WERI-Rb-1 (cell line): ENCODE data around the gene UNC5CL.

Experiments used
- DNase-seq: peaks from one replicate; pipeline ENCODE4 v3.0.0-alpha.2; 2020
- H3K27ac ChIP-seq: fragments of 250-450 bp; sonication (Bioruptor Pico); 2 replicates; pipeline ENCODE4 v1.5.1; 2020; ENCODE audit warnings: mild to moderate bottlenecking, moderate library complexity
- H3K27me3 ChIP-seq: fragments of 250-450 bp; sonication (Bioruptor Pico); 2 replicates; pipeline ENCODE4 v1.5.1; 2021; ENCODE audit warnings: mild to moderate bottlenecking, low read depth, moderate library complexity; ENCODE audit not compliant: insufficient read depth, severe bottlenecking
- H3K36me3 ChIP-seq: fragments of 250-450 bp; sonication (Bioruptor Pico); 2 replicates; pipeline ENCODE4 v1.5.1; 2020; ENCODE audit warnings: mild to moderate bottlenecking, moderate library complexity
- H3K4me3 ChIP-seq: 2 replicates; pipeline ENCODE4 v1.5.1; 2011; ENCODE audit warnings: low read depth, mild to moderate bottlenecking, control low read depth, low read length
- H3K9me3 ChIP-seq: fragments of 250-450 bp; sonication (Bioruptor Pico); 2 replicates; pipeline ENCODE4 v1.5.1; 2021; ENCODE audit warnings: mild to moderate bottlenecking, moderate library complexity; ENCODE audit not compliant: severe bottlenecking
- CTCF ChIP-seq: IDR thresholded peaks from 2 replicates; pipeline ENCODE4 v1.5.1; 2011; ENCODE audit warnings: low read depth, mild to moderate bottlenecking, control low read depth, inconsistent platforms, low read length

UNC5CL gene

GRCh38 chr6:41039060-41039998, at the start of gene UNC5CL:
UNC5CL (minus strand) TSS chr6:41039221; CDS start chr6:41035074, 4,147 bp downstream.
- Histone ChIP-seq H3K9me3 (no peaks in the 10 kb centered on the region), H3K27me3 (no peaks in the 10 kb centered on the region), H3K4me3 (no peak within 1 kb of the TSS), H3K36me3 (no peaks in the 10 kb centered on the region), H3K27ac (no peak within 1 kb of the TSS)
- peak; percentile 94 for TF ChIP-seq CTCF
- peak; percentile 85 for DNase-seq

- Histone ChIP-seq H3K27ac (no peak overlapping the region), H3K4me3 (no peak overlapping the region), H3K27me3 (no peaks in the 10 kb centered on the region), H3K9me3 (no peaks in the 10 kb centered on the region), H3K36me3 (peaks cover 86% of the 10 kb centered on the region)
- DNase-seq: no peak
- no peak for TF ChIP-seq CTCF
Observed at GRCh38 chr6:41088451-41088850, 49.4 kb upstream of the UNC5CL start.

- H3K4me3 ChIP-seq: no peak overlapping the region
- no peaks in the 10 kb centered on the region for H3K9me3 ChIP-seq
- no peak for TF ChIP-seq CTCF
- no peak overlapping the region for H3K27ac ChIP-seq
- peaks cover 80% of the 10 kb centered on the region for H3K36me3 ChIP-seq
- no peak for DNase-seq
- no peaks in the 10 kb centered on the region for H3K27me3 ChIP-seq
Observed at GRCh38 chr6:41085182-41085581, 46.2 kb upstream of the UNC5CL start.

GRCh38 chr6:41083072-41083471, 44.1 kb upstream of the UNC5CL start:
- peaks cover 85% of the 10 kb centered on the region for H3K36me3 ChIP-seq

GRCh38 chr6:41080621-41081020, 41.6 kb upstream of the UNC5CL start:
- Histone ChIP-seq H3K9me3 (no peaks in the 10 kb centered on the region), H3K4me3 (no peak overlapping the region), H3K27ac (no peak overlapping the region), H3K27me3 (no peaks in the 10 kb centered on the region), H3K36me3 (peaks cover 67% of the 10 kb centered on the region)
- no peak for TF ChIP-seq CTCF
- DNase-seq: no peak

More at GRCh38 chr6:41083072-41083471, 44.1 kb upstream of the UNC5CL start:
- DNase-seq: no peak
- Histone ChIP-seq H3K9me3 (no peaks in the 10 kb centered on the region), H3K27ac (no peak overlapping the region), H3K27me3 (no peaks in the 10 kb centered on the region), H3K4me3 (no peak overlapping the region)
- no peak for TF ChIP-seq CTCF
